Measurements from ENCODE around the gene A3GALT2.

The A3GALT2 gene

DNA sequence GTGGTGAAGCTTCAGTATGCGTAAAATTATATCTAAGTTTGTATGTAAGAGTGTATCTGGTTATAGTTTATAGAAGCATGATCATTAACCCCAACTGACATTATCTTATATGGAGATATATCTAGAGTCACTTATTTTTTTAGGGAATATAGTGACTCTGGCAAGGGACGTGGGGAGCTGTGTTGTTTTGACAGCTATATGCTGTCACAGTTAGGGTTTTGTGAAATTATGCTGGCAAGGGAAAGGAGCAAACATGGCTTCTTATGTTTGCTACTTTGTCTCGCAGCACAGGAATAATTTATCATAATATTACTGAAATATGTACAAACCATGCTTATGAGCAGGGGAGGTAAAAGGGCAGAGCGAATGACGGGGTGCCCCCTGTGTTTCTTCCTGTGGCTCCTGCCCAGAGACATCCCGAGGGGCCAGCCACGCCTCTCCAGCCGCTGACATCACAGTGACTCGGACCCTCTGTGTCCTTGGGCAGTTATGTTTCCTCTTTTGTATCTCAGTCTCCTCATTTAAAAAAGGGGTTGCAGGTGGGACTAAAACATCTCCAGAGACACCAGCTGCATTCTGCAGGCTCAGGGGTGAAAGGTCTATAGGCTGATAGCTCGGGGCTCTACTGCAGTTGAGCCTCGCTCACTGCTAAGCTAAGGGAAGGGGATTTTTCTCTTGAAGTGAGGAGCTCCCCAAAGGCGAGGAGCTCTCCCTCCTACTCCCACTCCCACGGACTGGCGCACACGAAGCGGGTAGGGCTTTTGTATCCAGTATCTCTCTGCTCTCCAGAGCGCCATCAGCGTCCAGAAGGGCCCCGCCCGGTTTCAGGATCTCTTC is 14.9 kb downstream of the A3GALT2 start:
- DNase-seq (ENCODE audit: low read depth) = no peak
- no peak overlapping the region for H3K4me3 ChIP-seq (ENCODE audit: control insufficient read depth, low read depth, low read length)
- no peak for TF ChIP-seq CTCF (IDR thresholded peaks at IDR 0.05; ENCODE audit: control insufficient read depth, insufficient read depth, low read depth, low read length, missing control alignments)

GRCh38 chr1:33305016-33305415 is 15.9 kb downstream of the A3GALT2 start:
- TF ChIP-seq CTCF (IDR thresholded peaks at IDR 0.05; ENCODE audit: control insufficient read depth, insufficient read depth, low read depth, low read length, missing control alignments) = no peak
- no peak for DNase-seq (ENCODE audit: low read depth)
- no peak overlapping the region for H3K4me3 ChIP-seq (ENCODE audit: control insufficient read depth, low read depth, low read length)

DNA sequence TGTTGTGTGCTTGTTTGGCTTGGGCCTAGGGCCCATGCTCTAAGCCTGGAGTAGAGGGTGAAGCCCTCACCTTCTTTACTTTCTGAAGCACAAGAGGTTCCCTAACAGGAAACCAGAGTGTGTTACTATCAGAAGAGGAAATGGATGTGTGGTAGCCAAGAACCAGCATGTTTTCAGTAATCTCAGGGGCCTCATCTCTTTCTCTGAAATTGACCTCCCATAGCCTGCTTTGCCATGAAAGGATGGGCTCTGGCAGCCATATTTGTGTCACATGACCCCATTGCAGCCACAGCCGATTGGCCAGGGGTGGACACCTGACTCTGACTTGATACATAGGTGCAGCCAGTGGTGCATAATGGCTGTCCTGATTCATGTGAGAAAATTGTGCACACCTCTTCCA is 18.6 kb downstream of the A3GALT2 start:
- DNase-seq (ENCODE audit: low read depth) = no peak
- no peak overlapping the region for H3K4me3 ChIP-seq (ENCODE audit: control insufficient read depth, low read depth, low read length)
- no peak for TF ChIP-seq CTCF (IDR thresholded peaks at IDR 0.05; ENCODE audit: control insufficient read depth, insufficient read depth, low read depth, low read length, missing control alignments)

DNA sequence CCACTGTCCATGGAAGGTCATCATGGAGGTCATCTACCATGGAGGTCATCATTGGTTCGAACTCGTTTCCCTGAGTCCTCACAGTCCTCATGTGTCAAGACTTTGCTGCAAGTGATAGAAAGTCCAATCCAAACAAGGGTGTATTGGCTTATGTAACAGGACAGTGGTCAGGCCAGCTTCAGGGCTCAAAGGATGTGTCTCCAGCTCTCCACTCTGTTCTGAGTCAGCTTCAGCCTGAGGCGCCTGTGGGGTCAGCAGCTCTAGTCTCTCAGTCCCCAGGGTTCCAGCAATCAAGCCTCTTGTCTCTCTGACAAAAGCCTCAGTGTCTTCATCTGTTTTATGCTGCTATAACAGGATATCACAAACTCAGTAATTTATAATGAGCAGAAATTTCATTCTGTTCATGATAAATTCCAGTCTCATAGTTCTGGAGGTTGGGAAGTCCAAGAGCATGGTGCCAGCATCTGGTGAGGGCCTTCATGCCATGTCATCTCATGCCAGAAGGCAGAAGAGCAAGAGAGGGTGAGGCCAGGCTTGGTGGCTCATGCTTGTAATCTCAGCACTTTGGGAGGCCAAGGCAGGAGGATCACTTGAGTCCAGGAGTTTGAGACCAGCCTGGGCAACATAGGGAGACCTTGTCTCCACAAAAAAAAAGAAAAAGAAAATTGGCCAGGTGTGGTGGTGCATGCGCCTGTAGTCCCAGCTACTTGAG is 19.5 kb downstream of the A3GALT2 start:
- DNase-seq (ENCODE audit: low read depth) = no peak
- TF ChIP-seq CTCF (IDR thresholded peaks at IDR 0.05; ENCODE audit: control insufficient read depth, insufficient read depth, low read depth, low read length, missing control alignments) = no peak
- H3K4me3 ChIP-seq (ENCODE audit: control insufficient read depth, low read depth, low read length) = no peak overlapping the region

- no peak for TF ChIP-seq CTCF (IDR thresholded peaks at IDR 0.05; ENCODE audit: control insufficient read depth, insufficient read depth, low read depth, low read length, missing control alignments)
- DNase-seq (ENCODE audit: low read depth) = peak; percentile 56
- H3K4me3 ChIP-seq (ENCODE audit: control insufficient read depth, low read depth, low read length) = no peak overlapping the region
These were observed 20.2 kb downstream of the A3GALT2 start for GRCh38 chr1:33300673-33301072.

GRCh38 chr1:33299461-33300155 is 21.3 kb downstream of the A3GALT2 start:
- TF ChIP-seq CTCF (IDR thresholded peaks at IDR 0.05; ENCODE audit: control insufficient read depth, insufficient read depth, low read depth, low read length, missing control alignments) = no peak
- no peak for DNase-seq (ENCODE audit: low read depth)

More at GRCh38 chr1:33299461-33300155, 21.3 kb downstream of the A3GALT2 start:
- no peak overlapping the region for H3K4me3 ChIP-seq (ENCODE audit: control insufficient read depth, low read depth, low read length)

Measured in AG09309 (cell line).